Measurements from ENCODE around the gene ZIK1.

Gene ZIK1

GRCh38 chr19:57583521-57584416 lies at the start of gene ZIK1:
ZIK1 (plus strand) TSS chr19:57584145; CDS start chr19:57584357, 212 bp downstream.
- peak; percentile 94 for DNase-seq

- no peak for DNase-seq
These were observed 45.9 kb upstream of the ZIK1 start for GRCh38 chr19:57537953-57538547.

GRCh38 chr19:57546513-57546912 lies 37.4 kb upstream of the ZIK1 start:
- DNase-seq: no peak

- DNase-seq: no peak
These were observed 31.5 kb upstream of the ZIK1 start for GRCh38 chr19:57552432-57552831.

- DNase-seq: no peak
These were observed 26.3 kb upstream of the ZIK1 start for GRCh38 chr19:57557659-57558058.

GRCh38 chr19:57558525-57558924 lies 25.4 kb upstream of the ZIK1 start:
- no peak for DNase-seq

GRCh38 chr19:57559008-57559403 lies 24.9 kb upstream of the ZIK1 start:
- DNase-seq: no peak

- DNase-seq: peak; percentile 89
These were observed 24.4 kb upstream of the ZIK1 start, which contains the start of gene ZNF550 for GRCh38 chr19:57559404-57560025. ZNF550 (minus strand) TSS chr19:57559863; CDS start chr19:57559682, 181 bp downstream.

GRCh38 chr19:57560049-57560491 lies 23.9 kb upstream of the ZIK1 start:
- DNase-seq: no peak

GRCh38 chr19:57563547-57563946 lies 20.4 kb upstream of the ZIK1 start:
- DNase-seq: no peak

GRCh38 chr19:57566396-57567265 lies 17.3 kb upstream of the ZIK1 start:
- peak; percentile 23 for DNase-seq

- no peak for DNase-seq
These were observed 13.2 kb upstream of the ZIK1 start for GRCh38 chr19:57570707-57571106.

- no peak for DNase-seq
These were observed 11.5 kb upstream of the ZIK1 start for GRCh38 chr19:57572415-57572947.

- no peak for DNase-seq
These were observed 7.3 kb upstream of the ZIK1 start for GRCh38 chr19:57576661-57577060.

GRCh38 chr19:57578487-57579205 lies 5.3 kb upstream of the ZIK1 start, which contains the start of gene ZNF416:
ZNF416 (minus strand) TSS chr19:57578911; CDS start chr19:57578704, 207 bp downstream.
- peak; percentile 99 for DNase-seq

- DNase-seq: no peak
These were observed 833 bp upstream of the ZIK1 start for GRCh38 chr19:57583104-57583520.

- DNase-seq: no peak
These were observed 3.6 kb downstream of the ZIK1 start for GRCh38 chr19:57587529-57587928.

GRCh38 chr19:57599377-57599760 lies 15.4 kb downstream of the ZIK1 start:
- no peak for DNase-seq

- DNase-seq: peak; percentile 95
These were observed 15.9 kb downstream of the ZIK1 start, which contains the start of gene ZNF530 for GRCh38 chr19:57599761-57600383. ZNF530 (plus strand) TSS chr19:57599885; CDS start chr19:57604346, 4,461 bp downstream.

- no peak for DNase-seq
These were observed 23.0 kb downstream of the ZIK1 start for GRCh38 chr19:57606931-57607330.

GRCh38 chr19:57611113-57611512 lies 27.2 kb downstream of the ZIK1 start:
- DNase-seq: no peak

All from NCI-H1436 (cell line).